SK-N-SH (cell line): ENCODE data around the gene CENPP.

ENCODE experiments used
- GABPA ChIP-seq: IDR thresholded peaks from 2 replicates; pipeline ENCODE4 v1.4.0; 2012; ENCODE audit warnings: low read depth, mild to moderate bottlenecking
- RCOR1 ChIP-seq: fragments of 150-350 bp; IDR thresholded peaks from 2 replicates; pipeline ENCODE4 v1.6.1; 2017; ENCODE audit warnings: antibody characterized with exemption, low read length
- RFX5 ChIP-seq: IDR thresholded peaks from 2 replicates; pipeline ENCODE4 v1.6.1; 2012; ENCODE audit warnings: mild to moderate bottlenecking, improper control_type of control experiment, low read length
- TF ChIP-seq, protein P1 (sequence below): fragments of 200-600 bp; sonication (generic); IDR thresholded peaks from 2 replicates; pipeline ENCODE4 v1.6.1; 2017; ENCODE audit warnings: antibody characterized with exemption, mild to moderate bottlenecking, moderate library complexity

DNA sequence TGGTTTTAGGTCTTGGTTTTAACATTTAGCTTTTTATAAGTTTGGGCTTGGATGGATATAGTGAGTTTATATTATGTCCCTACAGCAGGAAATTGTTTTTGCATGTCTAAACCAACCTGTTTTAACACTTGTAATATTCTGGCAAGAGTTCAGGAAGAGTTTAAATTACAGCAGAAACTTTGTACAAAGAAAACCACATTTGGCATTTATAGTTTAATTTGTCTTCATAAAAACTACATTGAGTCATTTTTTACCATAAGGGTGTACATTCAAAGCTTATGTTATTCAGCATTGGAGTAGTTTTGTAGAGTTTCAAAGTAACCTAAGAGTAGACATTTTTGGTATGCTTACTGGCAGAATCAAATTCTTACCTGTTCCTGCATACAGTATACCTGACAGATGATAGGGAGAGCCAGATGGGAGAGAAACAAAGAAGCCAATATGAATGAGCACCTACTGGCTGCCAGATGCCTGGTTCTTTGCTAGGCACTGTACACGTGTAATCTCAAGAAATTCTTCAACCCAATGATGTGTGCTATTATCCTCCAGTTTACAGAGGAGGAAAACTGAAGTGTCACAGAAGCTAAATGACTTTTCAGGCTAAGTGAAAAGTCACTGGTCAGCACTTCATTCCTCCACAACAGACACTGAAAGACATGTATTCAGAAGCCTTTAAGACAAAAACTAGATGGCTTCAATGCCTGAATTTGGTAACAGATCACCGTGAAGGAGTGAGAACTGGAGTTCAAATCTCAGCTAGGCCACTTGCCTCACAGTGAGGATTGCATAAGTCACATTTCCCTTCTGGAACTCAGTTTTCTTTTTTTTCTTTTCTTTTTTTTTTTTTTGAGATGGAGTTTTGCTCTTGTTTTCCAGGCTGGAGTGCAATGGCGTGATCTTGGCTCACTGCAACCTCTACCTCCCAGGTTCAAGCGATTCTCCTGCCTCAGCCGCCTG lies 235.9 kb downstream of the CENPP start:
- TF ChIP-seq GABPA: no peak
- TF ChIP-seq RCOR1: no peak
- TF ChIP-seq, protein P1, sequence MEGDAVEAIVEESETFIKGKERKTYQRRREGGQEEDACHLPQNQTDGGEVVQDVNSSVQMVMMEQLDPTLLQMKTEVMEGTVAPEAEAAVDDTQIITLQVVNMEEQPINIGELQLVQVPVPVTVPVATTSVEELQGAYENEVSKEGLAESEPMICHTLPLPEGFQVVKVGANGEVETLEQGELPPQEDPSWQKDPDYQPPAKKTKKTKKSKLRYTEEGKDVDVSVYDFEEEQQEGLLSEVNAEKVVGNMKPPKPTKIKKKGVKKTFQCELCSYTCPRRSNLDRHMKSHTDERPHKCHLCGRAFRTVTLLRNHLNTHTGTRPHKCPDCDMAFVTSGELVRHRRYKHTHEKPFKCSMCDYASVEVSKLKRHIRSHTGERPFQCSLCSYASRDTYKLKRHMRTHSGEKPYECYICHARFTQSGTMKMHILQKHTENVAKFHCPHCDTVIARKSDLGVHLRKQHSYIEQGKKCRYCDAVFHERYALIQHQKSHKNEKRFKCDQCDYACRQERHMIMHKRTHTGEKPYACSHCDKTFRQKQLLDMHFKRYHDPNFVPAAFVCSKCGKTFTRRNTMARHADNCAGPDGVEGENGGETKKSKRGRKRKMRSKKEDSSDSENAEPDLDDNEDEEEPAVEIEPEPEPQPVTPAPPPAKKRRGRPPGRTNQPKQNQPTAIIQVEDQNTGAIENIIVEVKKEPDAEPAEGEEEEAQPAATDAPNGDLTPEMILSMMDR: no peak
- no peak for TF ChIP-seq RFX5
